BLaER1 (cell line): ENCODE measurements around the gene ASPA.
"Not testable (repeated sequence)": the region's sequence is repeated elsewhere in the genome, so short reads cannot be mapped to it uniquely, and the experiment has no call there.

ENCODE experiments used
- H3K27ac ChIP-seq: shearing (Covaris generic); formaldehyde crosslinking; 2 replicates; pipeline ENCODE4 v1.8.1; 2022
- H3K27me3 ChIP-seq: shearing (Covaris generic); formaldehyde crosslinking; 2 replicates; pipeline ENCODE4 v1.8.1; 2022
- H3K36me3 ChIP-seq: shearing (Covaris generic); formaldehyde crosslinking; 2 replicates; pipeline ENCODE4 v1.8.1; 2022
- H3K4me1 ChIP-seq: shearing (Covaris generic); formaldehyde crosslinking; 2 replicates; pipeline ENCODE4 v1.8.1; 2022
- H3K4me2 ChIP-seq: shearing (Covaris generic); formaldehyde crosslinking; 2 replicates; pipeline ENCODE4 v1.8.1; 2022
- H3K4me3 ChIP-seq: shearing (Covaris generic); formaldehyde crosslinking; 2 replicates; pipeline ENCODE4 v1.8.1; 2022
- H3K9ac ChIP-seq: shearing (Covaris generic); formaldehyde crosslinking; 2 replicates; pipeline ENCODE4 v1.8.1; 2022
- H3K9me3 ChIP-seq: shearing (Covaris generic); formaldehyde crosslinking; 2 replicates; pipeline ENCODE4 v1.8.1; 2022
- H4K20me1 ChIP-seq: shearing (Covaris generic); formaldehyde crosslinking; 2 replicates; pipeline ENCODE4 v1.8.1; 2022
- Cebpa-rat ChIP-seq: shearing (Covaris generic); IDR thresholded peaks from 2 replicates; pipeline ENCODE4 v1.8.1; 2022

ASPA gene

GRCh38 chr17:3506054-3506453 lies 30.3 kb downstream of the ASPA start:
- no peaks in the 10 kb centered on the region for H4K20me1 ChIP-seq
- no peak overlapping the region for H3K9ac ChIP-seq
- no peaks in the 10 kb centered on the region for H3K4me1 ChIP-seq
- H3K36me3 ChIP-seq = no peaks in the 10 kb centered on the region
- no peak for TF ChIP-seq Cebpa-rat
- H3K9me3 ChIP-seq = peaks cover 4% of the 10 kb centered on the region; the same call in 1 of the 2 replicates
- H3K27ac ChIP-seq = no peak overlapping the region
- no peaks in the 10 kb centered on the region for H3K27me3 ChIP-seq
- H3K4me3 ChIP-seq = no peak overlapping the region
- H3K4me2 ChIP-seq = no peak overlapping the region

GRCh38 chr17:3507071-3507470 lies 31.3 kb downstream of the ASPA start:
- no peaks in the 10 kb centered on the region for H3K9me3 ChIP-seq
- no peak overlapping the region for H3K4me3 ChIP-seq
- no peak overlapping the region for H3K9ac ChIP-seq
- no peak for TF ChIP-seq Cebpa-rat
- H3K4me2 ChIP-seq = no peak overlapping the region
- H3K36me3 ChIP-seq = no peaks in the 10 kb centered on the region
- no peaks in the 10 kb centered on the region for H3K4me1 ChIP-seq
- H3K27me3 ChIP-seq = no peaks in the 10 kb centered on the region
- H3K27ac ChIP-seq = no peak overlapping the region
- H4K20me1 ChIP-seq = no peaks in the 10 kb centered on the region

- H3K9ac ChIP-seq = no peak overlapping the region
- H3K4me1 ChIP-seq = 0 out of 2 replicates have a peak, but pooled peaks cover 5% of the 10 kb centered on the region
- H4K20me1 ChIP-seq = no peaks in the 10 kb centered on the region
- no peaks in the 10 kb centered on the region for H3K9me3 ChIP-seq
- no peaks in the 10 kb centered on the region for H3K27me3 ChIP-seq
- TF ChIP-seq Cebpa-rat = no peak
- H3K4me2 ChIP-seq = no peak overlapping the region
- H3K4me3 ChIP-seq = no peak overlapping the region
- no peaks in the 10 kb centered on the region for H3K36me3 ChIP-seq
- H3K27ac ChIP-seq = no peak overlapping the region
Observed at GRCh38 chr17:3507869-3508268, 32.1 kb downstream of the ASPA start.

- H3K4me2 ChIP-seq = no peak overlapping the region
- no peak for TF ChIP-seq Cebpa-rat
Observed at GRCh38 chr17:3510090-3510489, 34.3 kb downstream of the ASPA start.

GRCh38 chr17:3511852-3512504 lies 36.2 kb downstream of the ASPA start:
- no peak overlapping the region for H3K9ac ChIP-seq
- no peaks in the 10 kb centered on the region for H4K20me1 ChIP-seq
- TF ChIP-seq Cebpa-rat = no peak
- H3K9me3 ChIP-seq = no peaks in the 10 kb centered on the region
- no peak overlapping the region for H3K27ac ChIP-seq
- no peak overlapping the region for H3K4me3 ChIP-seq
- H3K27me3 ChIP-seq = no peaks in the 10 kb centered on the region
- 0 out of 2 replicates have a peak, but pooled peaks cover 6% of the 10 kb centered on the region for H3K4me1 ChIP-seq
- no peak overlapping the region for H3K4me2 ChIP-seq
- H3K36me3 ChIP-seq = no peaks in the 10 kb centered on the region

More at GRCh38 chr17:3510090-3510489, 34.3 kb downstream of the ASPA start:
- no peaks in the 10 kb centered on the region for H3K27me3 ChIP-seq
- 0 out of 2 replicates have a peak, but pooled peaks cover 6% of the 10 kb centered on the region for H3K4me1 ChIP-seq
- no peaks in the 10 kb centered on the region for H4K20me1 ChIP-seq
- no peaks in the 10 kb centered on the region for H3K9me3 ChIP-seq
- no peaks in the 10 kb centered on the region for H3K36me3 ChIP-seq
- no peak overlapping the region for H3K27ac ChIP-seq
- H3K4me3 ChIP-seq = no peak overlapping the region
- H3K9ac ChIP-seq = no peak overlapping the region

GRCh38 chr17:3512505-3513171 lies 36.8 kb downstream of the ASPA start:
- no peak for TF ChIP-seq Cebpa-rat
- Histone ChIP-seq H3K36me3 (no peaks in the 10 kb centered on the region), H3K4me1 (0 out of 2 replicates have a peak, but pooled peaks cover 6% of the 10 kb centered on the region), H4K20me1 (no peaks in the 10 kb centered on the region), H3K27me3 (no peaks in the 10 kb centered on the region), H3K27ac (no peak overlapping the region), H3K4me2 (no peak overlapping the region), H3K4me3 (no peak overlapping the region), H3K9me3 (no peaks in the 10 kb centered on the region), H3K9ac (no peak overlapping the region)

GRCh38 chr17:3513305-3514035 lies 37.7 kb downstream of the ASPA start:
- no peak overlapping the region for H3K4me2 ChIP-seq

GRCh38 chr17:3514167-3514566 lies 38.4 kb downstream of the ASPA start:
- H3K27me3 ChIP-seq, H3K9ac ChIP-seq, H3K36me3 ChIP-seq, H4K20me1 ChIP-seq, H3K4me1 ChIP-seq, H3K4me3 ChIP-seq, H3K4me2 ChIP-seq, H3K27ac ChIP-seq, H3K9me3 ChIP-seq: not testable (repeated sequence)

More at GRCh38 chr17:3513305-3514035, 37.7 kb downstream of the ASPA start:
- no peaks in the 10 kb centered on the region for H3K27me3 ChIP-seq
- no peak for TF ChIP-seq Cebpa-rat
- no peaks in the 10 kb centered on the region for H3K9me3 ChIP-seq
- H4K20me1 ChIP-seq = no peaks in the 10 kb centered on the region
- no peak overlapping the region for H3K9ac ChIP-seq
- H3K27ac ChIP-seq = no peak overlapping the region
- no peaks in the 10 kb centered on the region for H3K36me3 ChIP-seq
- H3K4me3 ChIP-seq = no peak overlapping the region
- H3K4me1 ChIP-seq = 0 out of 2 replicates have a peak, but pooled peaks cover 6% of the 10 kb centered on the region

GRCh38 chr17:3514873-3515272 lies 39.1 kb downstream of the ASPA start:
- Histone ChIP-seq H3K4me2 (no peak overlapping the region), H4K20me1 (no peaks in the 10 kb centered on the region), H3K9ac (no peak overlapping the region), H3K4me1 (0 out of 2 replicates have a peak, but pooled peaks cover 6% of the 10 kb centered on the region), H3K4me3 (no peak overlapping the region), H3K36me3 (no peaks in the 10 kb centered on the region), H3K27me3 (no peaks in the 10 kb centered on the region), H3K27ac (no peak overlapping the region), H3K9me3 (no peaks in the 10 kb centered on the region)
- no peak for TF ChIP-seq Cebpa-rat

- not testable (repeated sequence) for H3K36me3 ChIP-seq, H3K9me3 ChIP-seq, H4K20me1 ChIP-seq, H3K27me3 ChIP-seq, H3K9ac ChIP-seq, H3K4me3 ChIP-seq, H3K4me2 ChIP-seq, H3K27ac ChIP-seq, H3K4me1 ChIP-seq
Observed at GRCh38 chr17:3519472-3519871, 43.7 kb downstream of the ASPA start.
